ENCODE measurements around the gene PEPD.
"Not testable (repeated sequence)": the region's sequence is repeated elsewhere in the genome, so short reads cannot be mapped to it uniquely, and the experiment has no call there.

Gene PEPD

DNA sequence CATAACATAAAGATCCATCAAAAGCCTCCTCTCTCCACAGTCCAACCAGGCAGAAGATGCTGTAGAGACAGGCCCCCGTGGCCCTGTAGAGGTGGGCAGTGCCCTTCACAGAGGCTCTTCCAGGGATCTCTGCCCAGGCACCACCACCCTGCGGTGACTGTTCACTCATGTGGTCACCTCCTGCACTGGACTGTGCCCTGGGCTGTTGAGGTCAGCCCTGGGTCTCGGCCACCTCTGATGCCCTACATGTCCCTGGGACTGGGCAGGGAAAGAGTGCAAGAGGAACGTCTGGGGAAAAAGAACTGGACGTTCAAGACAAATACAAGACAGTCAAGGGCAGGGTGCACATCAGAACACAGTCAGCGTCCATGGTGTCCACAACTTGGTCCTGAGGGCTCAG is 22.3 kb downstream of the PEPD start:
- in situ Hi-C loops (cut with MboI; ENCODE audit: low sequenced_read_pairs), result no loop called here

DNA sequence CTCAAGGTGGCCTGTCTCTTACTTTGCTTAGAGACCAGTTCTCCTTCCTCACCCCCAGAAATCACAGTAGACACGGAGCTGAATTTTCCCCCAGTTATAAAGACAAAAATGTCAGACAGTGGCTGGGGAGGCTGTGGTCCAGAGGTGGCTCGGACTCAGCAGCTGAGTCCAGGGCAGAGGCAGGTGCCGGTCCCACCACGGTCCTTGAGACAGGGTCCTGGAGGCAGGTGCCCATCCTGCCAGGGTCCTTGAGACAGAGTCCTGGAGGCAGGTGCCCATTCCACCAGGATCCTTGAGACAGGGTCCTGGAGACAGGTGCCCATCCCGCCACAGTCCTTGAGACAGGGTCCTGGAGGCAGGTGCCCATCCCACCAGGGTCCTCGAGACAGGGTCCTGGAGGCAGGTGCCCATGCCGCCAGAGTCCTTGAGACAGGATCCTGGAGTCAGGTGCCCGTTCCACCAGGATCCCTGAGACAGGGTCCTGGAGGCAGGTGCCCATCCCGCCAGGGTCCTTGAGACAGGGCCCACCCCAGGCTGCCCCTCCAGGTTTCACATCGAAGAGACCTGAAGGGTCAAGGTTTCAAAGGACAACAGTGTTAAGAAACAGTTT is 23.1 kb downstream of the PEPD start:
- in situ Hi-C loops (cut with MboI; ENCODE audit: low sequenced_read_pairs), result no loop called here

DNA sequence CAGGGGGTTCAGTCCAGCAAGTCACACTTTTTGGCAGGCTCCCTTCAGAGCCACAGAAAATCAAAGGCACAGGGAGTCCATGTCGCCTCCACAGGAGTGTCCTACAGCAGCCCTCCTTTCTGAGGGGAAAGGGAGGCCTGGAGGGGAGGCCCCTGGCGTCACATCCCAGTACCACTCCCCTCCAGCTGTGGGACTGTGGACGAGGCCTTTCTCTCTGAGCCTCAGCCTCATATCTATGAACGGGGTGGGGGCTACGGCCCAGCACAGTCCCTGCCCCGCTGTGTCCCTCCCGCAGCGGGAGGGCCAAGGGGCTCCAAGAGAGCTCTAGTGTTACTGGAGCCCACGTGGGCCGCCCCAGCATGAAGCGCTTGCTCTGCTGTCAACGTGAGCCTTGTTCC is 23.8 kb downstream of the PEPD start:
- in situ Hi-C loops (cut with MboI; ENCODE audit: low sequenced_read_pairs), result no loop called here

DNA sequence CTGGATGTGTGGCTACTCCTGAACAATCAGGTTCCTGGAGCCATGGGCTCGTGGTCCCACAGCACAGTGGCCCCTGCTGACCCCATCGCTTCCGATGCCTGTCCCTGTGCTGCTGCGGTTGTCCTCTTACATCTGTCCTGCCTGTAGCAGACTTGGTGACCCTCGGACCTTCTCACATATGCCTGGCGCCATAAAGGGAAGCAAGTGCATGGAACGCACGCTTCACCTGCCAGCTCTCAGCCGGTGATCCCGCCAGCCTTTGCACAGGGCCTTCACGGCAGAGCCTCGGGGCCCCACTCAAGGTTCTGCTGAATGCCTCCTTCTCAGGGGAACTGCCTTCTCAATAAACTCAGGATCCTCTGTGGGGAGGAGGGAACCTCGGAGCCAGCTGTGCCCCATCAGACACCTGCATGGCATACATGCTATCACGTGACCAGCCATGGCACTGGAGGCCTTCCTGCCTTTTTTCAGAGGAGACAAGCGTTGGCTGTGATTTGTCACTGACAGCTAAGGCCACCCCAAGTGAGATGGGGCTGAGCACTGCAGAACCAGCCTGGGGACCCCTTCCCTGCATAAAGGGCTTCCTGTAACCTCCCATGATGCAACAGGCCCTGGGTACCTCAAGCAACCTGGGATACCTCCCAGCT is 24.3 kb downstream of the PEPD start:
- in situ Hi-C loops (cut with MboI; ENCODE audit: low sequenced_read_pairs), result no loop called here

DNA sequence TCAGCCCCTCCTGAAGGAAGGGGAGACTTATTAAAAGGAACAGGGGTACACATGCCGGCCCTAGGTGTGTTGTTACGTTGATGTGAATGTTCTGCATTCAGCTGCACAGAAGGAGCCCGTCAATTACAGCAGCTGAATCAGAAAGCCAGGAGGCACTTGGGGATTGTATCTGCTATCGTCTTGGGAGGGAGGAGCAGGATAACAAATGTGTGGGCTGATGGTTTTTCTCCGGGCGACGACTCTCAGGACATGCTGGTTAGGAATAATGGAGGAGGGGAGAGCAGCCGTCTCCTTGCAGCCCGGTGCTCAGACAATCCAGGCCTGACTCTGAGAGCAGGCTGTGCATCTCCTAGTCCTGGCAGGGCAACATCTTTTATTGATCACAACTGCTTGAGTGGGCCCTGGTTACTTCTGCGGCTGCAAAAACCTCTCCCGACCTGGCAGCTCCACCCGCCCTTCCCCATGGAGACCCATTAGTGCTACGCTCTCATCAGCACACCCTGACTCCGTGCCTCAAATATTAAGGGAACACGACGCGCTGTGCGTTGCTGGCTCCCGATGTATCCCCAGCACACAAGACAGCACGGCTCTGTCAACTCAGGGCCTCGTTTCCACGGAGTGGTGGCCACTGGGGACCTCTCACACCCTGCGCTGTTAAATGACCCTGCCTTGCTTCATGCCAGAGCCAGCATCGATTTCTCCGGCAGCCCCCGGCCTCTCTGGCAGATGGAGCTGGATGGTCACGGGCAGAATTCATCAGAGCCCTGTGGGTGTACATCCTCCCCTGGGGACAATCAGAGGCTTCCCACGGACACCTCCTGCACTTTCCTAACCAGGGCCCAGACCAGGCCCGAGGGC is 25.3 kb downstream of the PEPD start:
- in situ Hi-C loops (cut with MboI; ENCODE audit: low sequenced_read_pairs), result no loop called here

- in situ Hi-C loops (cut with MboI; ENCODE audit: low sequenced_read_pairs), result no loop called here
Observed at GRCh38 chr19:33493401-33494275, 28.0 kb downstream of the PEPD start.

DNA sequence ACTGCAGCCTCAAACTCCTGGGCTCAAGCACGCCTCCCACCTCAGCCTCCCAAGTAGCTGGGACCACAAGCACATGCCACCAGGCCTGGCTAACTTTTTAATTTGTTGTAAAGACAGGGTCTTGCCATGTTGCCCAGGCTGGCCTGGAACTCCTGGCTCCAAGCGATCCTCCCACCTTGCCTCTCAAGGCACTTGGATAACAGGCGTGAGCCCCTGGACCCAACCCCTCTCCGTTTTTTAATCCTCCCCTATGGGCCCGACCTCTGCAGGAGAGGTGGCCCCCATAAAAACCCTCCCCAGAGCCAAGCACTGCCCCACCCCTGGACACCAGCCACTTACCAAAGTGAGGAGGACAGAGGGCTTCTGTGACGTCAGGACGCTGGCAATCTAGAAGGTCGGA is 28.6 kb downstream of the PEPD start:
- in situ Hi-C loops (cut with MboI; ENCODE audit: low sequenced_read_pairs), result no loop called here

- in situ Hi-C loops (cut with MboI; ENCODE audit: low sequenced_read_pairs), result no loop called here
Observed at GRCh38 chr19:33492090-33492489, 29.5 kb downstream of the PEPD start.

DNA sequence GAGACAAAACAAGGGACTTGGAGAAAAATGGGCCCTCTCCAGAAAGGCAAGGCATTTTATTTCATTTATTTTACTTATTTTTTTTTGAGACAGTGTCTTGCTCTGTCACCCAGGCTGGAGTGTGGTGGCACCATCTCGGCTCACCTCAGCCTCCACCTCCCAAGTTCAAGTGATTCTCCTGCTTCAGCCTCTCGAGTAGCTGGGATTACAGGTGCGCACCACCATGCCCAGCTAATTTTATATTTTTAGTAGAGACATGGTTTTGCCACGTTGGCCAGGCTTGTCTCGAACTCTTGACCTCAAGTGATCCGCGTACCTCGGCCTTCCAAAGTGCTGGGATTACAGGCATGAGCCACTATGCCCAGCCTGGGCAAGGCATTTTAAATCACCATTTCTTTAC is 31.0 kb downstream of the PEPD start:
- in situ Hi-C loops (cut with MboI; ENCODE audit: low sequenced_read_pairs), result not testable (repeated sequence)

DNA sequence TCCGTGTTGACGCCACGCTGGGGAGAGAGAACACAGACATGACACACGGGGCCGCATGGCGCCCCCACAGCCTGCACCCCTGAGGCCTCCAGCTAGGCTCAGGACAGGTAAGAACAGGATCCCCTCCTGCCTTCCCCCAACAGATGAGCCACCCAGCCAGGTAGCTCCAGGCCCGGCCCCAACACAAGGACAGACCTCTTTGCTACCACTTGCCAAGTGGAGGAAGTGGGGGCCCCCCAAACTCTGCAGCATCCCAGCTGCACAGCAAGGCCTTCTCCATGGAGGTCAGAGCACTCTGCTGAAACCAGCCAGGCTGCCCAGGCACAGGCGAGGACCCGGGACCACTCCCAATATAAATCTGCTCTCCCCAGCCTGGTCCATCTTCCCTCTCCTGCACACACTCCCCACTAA is 31.5 kb downstream of the PEPD start:
- in situ Hi-C loops (cut with MboI; ENCODE audit: low sequenced_read_pairs), result no loop called here

DNA sequence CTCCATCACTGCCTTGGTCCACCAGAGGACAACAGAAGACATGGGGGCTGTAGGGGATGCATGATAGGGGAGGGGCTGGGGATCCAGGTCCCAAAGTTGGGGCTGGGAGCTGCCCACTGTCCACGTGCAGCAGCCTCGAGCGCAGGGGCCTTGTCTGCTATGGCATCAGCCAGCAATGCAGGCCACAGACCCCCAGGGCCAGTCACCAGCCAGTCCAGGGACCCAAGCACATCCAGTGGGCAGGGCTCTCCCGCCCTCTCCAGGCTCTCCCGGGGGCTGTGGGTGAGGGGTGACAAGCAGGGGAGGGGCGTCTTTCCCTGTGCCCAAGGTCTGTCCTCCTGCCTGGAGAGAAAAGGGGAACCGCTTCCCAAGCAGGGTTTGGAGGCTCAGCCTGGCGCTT is 32.8 kb downstream of the PEPD start:
- in situ Hi-C loops (cut with MboI; ENCODE audit: low sequenced_read_pairs), result no loop called here

DNA sequence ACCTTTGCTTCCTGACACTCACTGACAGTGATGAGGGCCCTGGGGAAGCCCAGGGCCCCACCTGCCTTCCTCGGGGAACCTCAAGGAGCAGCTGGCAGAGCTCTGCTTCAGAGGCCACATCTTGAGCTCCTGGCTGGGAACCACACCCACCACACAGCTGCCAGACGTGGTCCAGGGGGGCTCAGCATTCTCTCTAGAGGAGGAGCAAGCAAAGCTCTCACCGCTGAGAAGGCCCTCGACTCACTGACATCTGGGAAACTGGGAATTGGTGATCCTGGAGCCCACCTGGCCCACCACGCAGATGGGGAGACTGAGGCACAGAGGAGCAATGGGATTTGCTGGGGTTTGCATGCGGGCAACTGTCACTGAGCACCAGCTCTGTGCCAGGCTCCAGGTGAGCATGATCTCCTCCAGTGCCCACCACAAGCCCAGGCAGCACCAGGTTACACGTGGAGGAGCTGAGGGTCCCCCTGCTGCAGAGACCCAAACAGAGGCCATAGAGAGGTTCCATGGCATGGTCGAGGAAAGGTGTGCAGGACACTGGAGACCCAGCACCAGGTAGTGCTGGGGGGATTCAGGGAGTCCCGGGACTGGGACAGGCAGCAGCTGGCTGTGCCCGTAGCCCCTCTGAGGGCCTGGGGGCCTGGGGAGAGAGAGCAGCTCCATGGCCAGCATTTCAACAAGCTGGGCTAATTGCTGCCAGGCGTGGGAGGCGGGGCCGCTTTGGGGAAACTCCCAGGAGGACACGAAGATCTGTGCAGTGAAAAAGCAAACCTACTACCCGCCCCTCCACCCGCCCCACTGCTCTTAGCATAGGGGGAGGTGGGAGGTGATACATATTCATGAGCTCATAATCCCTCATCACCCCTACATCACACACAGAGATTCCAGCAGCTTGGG is 33.4 kb downstream of the PEPD start:
- in situ Hi-C loops (cut with MboI; ENCODE audit: low sequenced_read_pairs), result no loop called here

- in situ Hi-C loops (cut with MboI; ENCODE audit: low sequenced_read_pairs), result no loop called here
Observed at GRCh38 chr19:33486936-33487811, 34.4 kb downstream of the PEPD start.

GRCh38 chr19:33486407-33486806 is 35.2 kb downstream of the PEPD start:
- in situ Hi-C loops (cut with MboI; ENCODE audit: low sequenced_read_pairs), result no loop called here

DNA sequence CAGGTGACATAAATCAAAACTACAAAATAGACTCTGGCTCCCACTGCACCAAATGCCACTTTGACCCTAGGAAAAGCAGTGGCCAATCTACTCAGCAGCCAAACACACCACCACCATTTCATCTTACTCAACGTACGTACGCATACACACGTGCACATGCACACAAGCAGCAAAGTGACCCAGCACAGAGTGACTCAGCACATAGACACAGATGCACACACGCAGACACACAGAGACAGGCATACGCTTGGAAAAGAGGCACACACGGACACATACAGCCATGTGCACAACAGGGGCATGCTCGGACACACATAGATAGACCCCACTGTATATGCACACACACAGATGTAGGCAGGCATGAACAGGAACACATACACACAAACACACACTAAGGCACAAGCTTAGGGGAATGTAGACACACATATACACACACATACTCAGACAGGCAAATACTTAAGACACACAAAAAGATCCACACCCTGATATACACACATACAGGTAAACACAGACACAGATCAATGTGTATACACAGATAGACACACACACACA is 37.3 kb downstream of the PEPD start:
- in situ Hi-C loops (cut with MboI; ENCODE audit: low sequenced_read_pairs), result no loop called here

- in situ Hi-C loops (cut with MboI; ENCODE audit: low sequenced_read_pairs), result no loop called here
Observed at GRCh38 chr19:33482476-33482875, 39.1 kb downstream of the PEPD start.

DNA sequence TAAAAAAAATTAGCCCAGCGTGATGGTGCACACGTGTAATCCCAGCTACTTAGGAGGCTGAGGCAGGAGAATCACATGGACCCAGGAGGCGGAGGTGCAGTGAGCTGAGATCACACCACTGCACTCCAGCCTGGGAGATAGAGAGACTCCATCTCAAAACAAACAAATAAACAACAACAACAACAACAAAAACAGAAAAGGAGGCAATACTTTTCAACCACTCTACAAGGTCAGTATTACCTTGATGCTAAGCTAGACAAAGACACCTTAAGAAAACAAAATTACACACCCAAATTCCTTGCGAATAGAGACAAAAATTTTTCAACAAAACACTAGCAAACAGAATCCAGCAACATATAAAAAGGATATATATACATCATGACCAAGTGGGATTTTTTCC is 39.7 kb downstream of the PEPD start:
- in situ Hi-C loops (cut with MboI; ENCODE audit: low sequenced_read_pairs), result no loop called here

DNA sequence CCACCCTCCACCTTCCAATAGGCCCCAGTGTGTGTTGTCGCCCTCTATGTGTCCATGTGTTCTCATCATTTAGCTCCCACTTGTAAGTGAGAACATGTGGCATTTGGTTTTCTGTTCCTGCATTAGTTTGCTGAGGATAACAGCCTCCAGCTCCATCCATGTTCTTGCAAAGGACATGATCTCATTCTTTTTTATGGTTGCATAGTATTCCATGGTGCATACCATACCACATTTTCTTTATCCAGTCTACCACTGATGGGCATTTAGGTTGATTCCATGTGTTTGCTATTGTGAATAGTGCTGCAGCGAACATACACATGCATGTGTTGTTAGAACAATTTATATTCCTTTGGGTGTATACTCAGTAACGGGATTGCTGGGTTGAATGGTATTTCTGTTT is 42.0 kb downstream of the PEPD start:
- in situ Hi-C loops (cut with MboI; ENCODE audit: low sequenced_read_pairs), result not testable (repeated sequence)

DNA sequence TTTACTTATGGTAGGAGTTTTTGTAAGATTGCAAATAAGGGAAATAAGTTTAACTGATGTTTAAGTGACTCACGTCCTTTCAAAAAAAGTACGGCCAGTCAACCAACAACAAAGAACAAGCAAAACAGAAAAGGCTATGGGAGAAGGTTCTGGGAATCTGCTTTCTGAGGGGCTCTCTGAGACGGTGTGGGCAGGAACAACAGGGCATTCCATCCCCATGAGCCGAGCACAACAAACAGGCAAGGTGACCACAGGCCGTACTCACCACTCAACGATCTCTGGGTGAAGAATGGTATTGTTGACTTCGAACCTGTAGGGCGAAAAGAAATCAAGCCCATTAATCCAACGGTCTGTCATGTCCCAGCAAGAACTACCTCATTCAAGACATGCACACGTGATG is 43.8 kb downstream of the PEPD start:
- in situ Hi-C loops (cut with MboI; ENCODE audit: low sequenced_read_pairs), result no loop called here

Measured in HL-60/S4 (cell line).